GM12878 (cell line): ENCODE measurements around the gene UBAP2.

Experiments
- POLR2A ChIP-seq: IDR thresholded peaks from 2 replicates; pipeline ENCODE4 v1.6.1; 2011; ENCODE audit warnings: low read depth, mild to moderate bottlenecking, low read length
- SKIL ChIP-seq: fragments of 450-650 bp; IDR thresholded peaks from 2 replicates; pipeline ENCODE4 v1.6.1; 2017; ENCODE audit warnings: mild to moderate bottlenecking, low read depth, inconsistent platforms; ENCODE audit not compliant: poor library complexity, severe bottlenecking
- SP1 ChIP-seq: IDR thresholded peaks from one replicate; pipeline ENCODE4 v1.6.1; 2011; ENCODE audit warnings: low read depth, low read length

DNA sequence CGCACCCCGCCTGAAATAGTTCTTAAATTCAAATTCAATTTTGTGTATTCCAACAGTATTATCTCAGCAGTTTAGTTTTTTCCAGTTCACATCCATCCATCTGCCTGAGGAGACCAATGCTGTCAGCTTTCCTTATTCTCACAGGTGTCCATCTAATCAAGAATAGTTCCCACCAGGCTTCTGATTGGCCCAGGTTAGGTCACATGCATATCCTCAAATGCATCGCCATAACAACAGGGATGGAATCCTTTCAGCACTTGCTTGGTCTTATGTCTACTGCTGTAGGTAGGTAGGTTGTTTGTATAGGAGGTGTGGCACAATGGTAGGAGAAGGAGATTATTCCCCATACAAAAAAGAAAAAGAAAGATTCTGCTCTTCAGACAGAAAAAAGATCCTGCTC, 140.6 kb downstream of the UBAP2 start:
- TF ChIP-seq SKIL (no peak), POLR2A (no peak), SP1 (no peak)
